Measurements from ENCODE around the gene FMN1. TPM values are rescaled to one million over a fixed set of nuclear protein-coding genes. Genes with fewer than 3 reads are reported as not detected.

The FMN1 gene
- total and polyA plus RNA-seq, 2 of the 13 experiments (the other 11 are each of a cell fraction or from before 2014, with no cell fraction given), result 0.20 to 0.60 TPM

DNA sequence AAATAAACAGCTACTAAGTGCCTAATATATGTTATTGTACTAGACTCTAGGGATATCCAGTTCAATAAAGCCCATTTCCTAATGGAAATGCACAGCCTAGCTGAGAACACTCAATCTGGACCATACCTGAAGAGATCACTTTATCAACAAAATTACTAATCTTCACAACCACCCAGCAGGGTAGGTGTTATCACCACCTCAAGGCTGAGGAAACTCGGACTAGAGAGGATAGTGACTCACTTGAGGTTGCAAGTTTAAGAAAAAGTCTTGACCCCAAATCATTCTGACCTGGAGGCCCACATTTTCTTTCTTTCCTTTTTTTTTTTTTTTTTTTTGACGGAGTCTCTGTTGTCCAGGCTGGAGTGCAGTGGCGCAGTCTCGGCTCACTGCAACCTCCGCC is 3.1 kb upstream of the FMN1 start:
- H3K4me1 ChIP-seq (ENCODE audit: insufficient read depth, low read length), result peaks cover 24% of the 10 kb centered on the region
- no peak overlapping the region for H2AFZ ChIP-seq (ENCODE audit: low read length)
- BruUV-seq (replicated peaks), result no TSS peak
- ChIA-PET CTCF (ENCODE audit: low intra/inter-chr PET ratio, low total read pairs) (no interaction called here), POLR2A (no interaction called here)
- in situ Hi-C loops (cut with HindIII; ENCODE audit: extremely low pct_ligation_motif_present, low pct_unique_long_range_greater_than_20kb), result no loop called here
- no peak for ATAC-seq
- H3K79me2 ChIP-seq (ENCODE audit: insufficient read depth, low read length), result no peaks in the 10 kb centered on the region
- DNase-seq (ENCODE audit: low spot score), result no peak
- TF ChIP-seq MTA3 (CRISPR knock-in tag; IDR thresholded peaks at IDR 0.05), result no peak
- H3K9ac ChIP-seq (ENCODE audit: insufficient read depth, low read depth, low read length), result no peak overlapping the region
- 61% methylated on average over 5 of the region's 5 CpGs for WGBS (ENCODE audit: low lambda C conversion rate)
- no peak overlapping the region for H3K4me2 ChIP-seq (ENCODE audit: low read depth, low read length)
- no peaks in the 10 kb centered on the region for H3K27me3 ChIP-seq (ENCODE audit: control insufficient read depth in 1 of 2, insufficient read depth in 2 of 2, low read length in 2 of 2)
- no peaks in the 10 kb centered on the region for H4K20me1 ChIP-seq (ENCODE audit: insufficient read depth, low read length)
- H3K9me3 ChIP-seq (ENCODE audit: low read length), result no peaks in the 10 kb centered on the region
- H3K36me3 ChIP-seq (replicated peaks in 1 of 2; ENCODE audit: control insufficient read depth in 1 of 2, insufficient read depth in 2 of 2, low read length in 2 of 2), result no peaks in the 10 kb centered on the region
- H3K27ac ChIP-seq (ENCODE audit: extremely low read length, insufficient read depth, low read length), result no peak overlapping the region
- no peak for FAIRE-seq
- H3K4me3 ChIP-seq (replicated peaks in 1 of 3; ENCODE audit: insufficient read depth in 1 of 3, low read depth in 2 of 3, low read length in 3 of 3), result no peak overlapping the region
- intact Hi-C loops (cut with micrococcal nuclease; ENCODE audit: unreplicated experiment), result no loop called here

DNA sequence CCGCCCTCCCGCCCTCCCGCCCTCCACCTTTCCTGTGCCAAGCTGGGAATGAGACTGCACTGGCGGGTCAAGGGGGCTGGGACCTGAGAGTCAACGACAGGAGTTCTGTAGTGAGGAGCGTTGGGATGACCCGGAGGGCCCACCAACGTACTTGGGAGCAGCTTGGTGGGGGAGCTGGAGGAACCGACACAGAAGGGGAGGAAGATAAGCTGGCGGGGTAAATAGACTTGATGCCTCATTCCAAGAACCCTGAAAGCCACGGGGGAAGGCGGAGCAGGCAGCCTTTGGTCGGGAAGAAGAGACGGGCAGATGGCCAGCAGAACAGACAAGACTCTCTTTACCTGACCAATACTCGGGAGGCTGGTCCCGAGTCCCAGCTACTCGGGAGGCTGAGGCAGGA is 277 bp downstream of the FMN1 start:
- no peak for FAIRE-seq
- ATAC-seq, result no peak
- no peaks in the 10 kb centered on the region for H3K36me3 ChIP-seq (replicated peaks in 1 of 2; ENCODE audit: control insufficient read depth in 1 of 2, insufficient read depth in 2 of 2, low read length in 2 of 2)
- no TSS peak for BruUV-seq (replicated peaks)
- H4K20me1 ChIP-seq (ENCODE audit: insufficient read depth, low read length), result no peaks in the 10 kb centered on the region
- H3K9ac ChIP-seq (ENCODE audit: insufficient read depth, low read depth, low read length), result no peak overlapping the region
- no peak overlapping the region for H3K4me2 ChIP-seq (ENCODE audit: low read depth, low read length)
- no peaks in the 10 kb centered on the region for H3K27me3 ChIP-seq (ENCODE audit: control insufficient read depth in 1 of 2, insufficient read depth in 2 of 2, low read length in 2 of 2)
- intact Hi-C loops (cut with micrococcal nuclease; ENCODE audit: unreplicated experiment), result no loop called here
- H3K9me3 ChIP-seq (ENCODE audit: low read length), result no peaks in the 10 kb centered on the region
- no peaks in the 10 kb centered on the region for H3K79me2 ChIP-seq (ENCODE audit: insufficient read depth, low read length)
- CTCF ChIA-PET (ENCODE audit: low intra/inter-chr PET ratio, low total read pairs), result no interaction called here
- H2AFZ ChIP-seq (ENCODE audit: low read length), result no peak overlapping the region
- TF ChIP-seq MEIS2 (CRISPR knock-in tag; IDR thresholded peaks at IDR 0.05) (no peak), ZNF850 (CRISPR knock-in tag; conservative IDR thresholded peaks at IDR 0.05) (no peak), ZNF816 (CRISPR knock-in tag; IDR thresholded peaks at IDR 0.05; ENCODE audit: borderline replicate concordance) (no peak)
- TF ChIP-seq, protein P1, sequence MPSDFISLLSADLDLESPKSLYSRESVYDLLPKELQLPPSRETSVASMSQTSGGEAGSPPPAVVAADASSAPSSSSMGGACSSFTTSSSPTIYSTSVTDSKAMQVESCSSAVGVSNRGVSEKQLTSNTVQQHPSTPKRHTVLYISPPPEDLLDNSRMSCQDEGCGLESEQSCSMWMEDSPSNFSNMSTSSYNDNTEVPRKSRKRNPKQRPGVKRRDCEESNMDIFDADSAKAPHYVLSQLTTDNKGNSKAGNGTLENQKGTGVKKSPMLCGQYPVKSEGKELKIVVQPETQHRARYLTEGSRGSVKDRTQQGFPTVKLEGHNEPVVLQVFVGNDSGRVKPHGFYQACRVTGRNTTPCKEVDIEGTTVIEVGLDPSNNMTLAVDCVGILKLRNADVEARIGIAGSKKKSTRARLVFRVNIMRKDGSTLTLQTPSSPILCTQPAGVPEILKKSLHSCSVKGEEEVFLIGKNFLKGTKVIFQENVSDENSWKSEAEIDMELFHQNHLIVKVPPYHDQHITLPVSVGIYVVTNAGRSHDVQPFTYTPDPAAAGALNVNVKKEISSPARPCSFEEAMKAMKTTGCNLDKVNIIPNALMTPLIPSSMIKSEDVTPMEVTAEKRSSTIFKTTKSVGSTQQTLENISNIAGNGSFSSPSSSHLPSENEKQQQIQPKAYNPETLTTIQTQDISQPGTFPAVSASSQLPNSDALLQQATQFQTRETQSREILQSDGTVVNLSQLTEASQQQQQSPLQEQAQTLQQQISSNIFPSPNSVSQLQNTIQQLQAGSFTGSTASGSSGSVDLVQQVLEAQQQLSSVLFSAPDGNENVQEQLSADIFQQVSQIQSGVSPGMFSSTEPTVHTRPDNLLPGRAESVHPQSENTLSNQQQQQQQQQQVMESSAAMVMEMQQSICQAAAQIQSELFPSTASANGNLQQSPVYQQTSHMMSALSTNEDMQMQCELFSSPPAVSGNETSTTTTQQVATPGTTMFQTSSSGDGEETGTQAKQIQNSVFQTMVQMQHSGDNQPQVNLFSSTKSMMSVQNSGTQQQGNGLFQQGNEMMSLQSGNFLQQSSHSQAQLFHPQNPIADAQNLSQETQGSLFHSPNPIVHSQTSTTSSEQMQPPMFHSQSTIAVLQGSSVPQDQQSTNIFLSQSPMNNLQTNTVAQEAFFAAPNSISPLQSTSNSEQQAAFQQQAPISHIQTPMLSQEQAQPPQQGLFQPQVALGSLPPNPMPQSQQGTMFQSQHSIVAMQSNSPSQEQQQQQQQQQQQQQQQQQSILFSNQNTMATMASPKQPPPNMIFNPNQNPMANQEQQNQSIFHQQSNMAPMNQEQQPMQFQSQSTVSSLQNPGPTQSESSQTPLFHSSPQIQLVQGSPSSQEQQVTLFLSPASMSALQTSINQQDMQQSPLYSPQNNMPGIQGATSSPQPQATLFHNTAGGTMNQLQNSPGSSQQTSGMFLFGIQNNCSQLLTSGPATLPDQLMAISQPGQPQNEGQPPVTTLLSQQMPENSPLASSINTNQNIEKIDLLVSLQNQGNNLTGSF (CRISPR knock-in tag; IDR thresholded peaks at IDR 0.05), result no peak
- H3K27ac ChIP-seq (ENCODE audit: extremely low read length, insufficient read depth, low read length), result no peak overlapping the region
- H3K4me3 ChIP-seq (replicated peaks in 1 of 3; ENCODE audit: insufficient read depth in 1 of 3, low read depth in 2 of 3, low read length in 3 of 3), result no peak overlapping the region
- in situ Hi-C loops (cut with HindIII; ENCODE audit: extremely low pct_ligation_motif_present, low pct_unique_long_range_greater_than_20kb), result no loop called here
- H3K4me1 ChIP-seq (ENCODE audit: insufficient read depth, low read length), result no peaks in the 10 kb centered on the region
- POLR2A ChIA-PET, result no interaction called here
- WGBS (ENCODE audit: low lambda C conversion rate), result 54% methylated on average over 16 of the region's 17 CpGs
- no peak for DNase-seq (ENCODE audit: low spot score)

Measured in HepG2 (cell line).